Panc1 (cell line): ENCODE results near the gene JAG1. TPM values are rescaled to one million over a fixed set of nuclear protein-coding genes. Genes with fewer than 3 reads are reported as not detected.

Source experiments
- ATAC-seq: fragments of 200-7000 bp; cut with Tn5 transposase; 2 replicates; pipeline ENCODE4 v1.9.1; 2020; ENCODE audit warnings: mild to moderate bottlenecking, moderate library complexity
- BruUV-seq: library from RNA; stranded (reverse); fragments of 400-500 nt; replicated peaks from 2 replicates; lab custom pipeline; 2021; lab: Mats Ljungman, UMichigan
- CTCF ChIA-PET: fragments of 300-600 bp; sonication (Branson Sonifier 250); formaldehyde crosslinking; loops from one replicate; lab custom pipeline; 2022; ENCODE audit warnings: antibody characterized with exemption; lab: Charles Lee
- POLR2A ChIA-PET: fragments of 300-600 bp; sonication (Branson Sonifier 250); formaldehyde crosslinking; loops from one replicate; lab custom pipeline; 2022; ENCODE audit warnings: antibody characterized with exemption; lab: Charles Lee
- DNase-seq: peaks from one replicate; pipeline ENCODE4 v3.0.0-alpha.2; 2010; ENCODE audit warnings: low read depth, low spot score
- H3K27ac ChIP-seq: 2 replicates; pipeline ENCODE4 v1.5.1; 2011; ENCODE audit warnings: mild to moderate bottlenecking, low read length, inconsistent platforms
- H3K27me3 ChIP-seq: fragments of 200-500 bp; sonication (Bioruptor generic); 2 replicates; pipeline ENCODE4 v1.6.0; 2014; ENCODE audit warnings: low read length, inconsistent platforms; ENCODE audit not compliant: control insufficient read depth, insufficient read depth
- H3K36me3 ChIP-seq: fragments of 200-500 bp; sonication (Bioruptor generic); 2 replicates; pipeline ENCODE4 v1.5.1; 2014; ENCODE audit warnings: inconsistent platforms, mild to moderate bottlenecking, low read length, moderate library complexity; ENCODE audit not compliant: control insufficient read depth, insufficient read depth
- H3K4me1 ChIP-seq: 2 replicates; pipeline ENCODE4 v1.5.1; 2011; ENCODE audit warnings: inconsistent platforms, mild to moderate bottlenecking, low read length, moderate library complexity; ENCODE audit not compliant: control insufficient read depth, insufficient read depth
- H3K4me3 ChIP-seq, 2 experiments: 2 replicates each; pipeline ENCODE4 v1.5.1; 2011 to 2012; ENCODE audit warnings: low read depth in 2 of 2, low read length in 2 of 2, mild to moderate bottlenecking in 2 of 2, inconsistent platforms in 1 of 2, moderate library complexity in 1 of 2
- H3K9me3 ChIP-seq: fragments of 200-500 bp; sonication (Bioruptor generic); 2 replicates; pipeline ENCODE4 v1.5.1; 2014; ENCODE audit warnings: low read depth, mild to moderate bottlenecking, inconsistent platforms, low read length, moderate library complexity; ENCODE audit not compliant: control insufficient read depth, insufficient read depth
- POLR2AphosphoS5 ChIP-seq: IDR thresholded peaks from 2 replicates; pipeline ENCODE4 v1.6.1; 2012; ENCODE audit warnings: mild to moderate bottlenecking, low read depth, low read length, moderate library complexity
- SIN3A ChIP-seq: IDR thresholded peaks from 2 replicates; pipeline ENCODE4 v1.6.1; 2012; ENCODE audit warnings: low read depth, mild to moderate bottlenecking, low read length, moderate library complexity, borderline replicate concordance; ENCODE audit not compliant: insufficient read depth
- TCF7L2 ChIP-seq: IDR thresholded peaks from 2 replicates; pipeline ENCODE4 v1.6.1; 2011; ENCODE audit warnings: mild to moderate bottlenecking, low read depth, low read length, inconsistent platforms
- in situ Hi-C: cut with HindIII; loops from 2 replicates; pipeline ENCODE4 v1.10.0; 2016; ENCODE audit warnings: low sequenced_read_pairs, low pct_unique_long_range_greater_than_20kb
- intact Hi-C: fragments of 100-400 bp; cut with micrococcal nuclease; formaldehyde crosslinking; loops from one replicate; pipeline ENCODE4 v1.10.0; 2022; ENCODE audit not compliant: unreplicated experiment
- total RNA-seq: library from RNA; stranded (reverse); gene quantifications from one replicate; pipeline ENCODE4 v1.2.1, GENCODE V29; 2021; ENCODE audit not compliant: unreplicated experiment
- TF ChIP-seq, protein P1 (sequence below): fragments of 450-650 bp; IDR thresholded peaks from 2 replicates; pipeline ENCODE4 v1.5.1; 2017; ENCODE audit warnings: mild to moderate bottlenecking
- TF ChIP-seq, protein P2 (sequence below), 2 experiments: IDR thresholded peaks; 2 replicates each; pipeline ENCODE4 v1.6.1; 2011 to 2012; ENCODE audit warnings: low read depth in 2 of 2, control low read depth in 1 of 2, low read length in 1 of 2, mild to moderate bottlenecking in 1 of 2, moderate library complexity in 1 of 2; ENCODE audit not compliant: insufficient read depth in 1 of 2

The JAG1 gene
- total RNA-seq, 1 experiment from 2014 or later, result 21.2 TPM

DNA sequence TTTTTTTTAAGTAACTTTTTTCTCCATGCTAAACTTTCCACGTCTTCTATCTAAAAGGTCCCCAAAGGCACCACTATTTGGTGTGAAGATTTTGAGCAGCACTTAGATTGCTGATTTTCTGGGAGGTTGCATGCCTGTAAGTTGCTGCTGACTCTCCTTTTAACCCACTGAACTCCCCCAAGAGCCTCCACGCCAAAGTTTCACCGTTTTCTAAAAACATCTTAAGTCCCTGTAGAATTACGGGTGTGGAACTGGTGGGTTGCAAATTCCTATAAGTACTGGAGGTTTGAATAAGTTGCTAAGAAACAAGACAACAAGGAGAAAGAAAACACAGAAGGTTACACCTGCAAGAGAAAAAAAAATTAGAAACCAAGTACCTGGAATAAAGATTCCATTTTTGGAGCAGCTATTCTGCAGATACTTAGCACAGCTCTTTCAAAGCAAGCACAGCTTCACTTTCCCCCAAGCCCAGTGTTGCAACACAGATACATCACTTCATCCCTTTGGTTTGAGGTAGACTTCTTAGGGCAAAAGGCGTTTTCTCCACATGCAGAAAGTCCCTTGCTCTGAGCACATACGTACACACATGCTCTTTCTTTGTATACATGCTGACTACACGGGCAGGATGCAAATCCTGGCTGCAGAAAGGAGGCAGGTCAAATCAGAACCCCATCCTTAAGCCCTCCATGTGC lies 5.0 kb downstream of the JAG1 start:
- Histone ChIP-seq H3K27ac (no peak overlapping the region), H3K27me3 (no peaks in the 10 kb centered on the region), H3K36me3 (peaks cover 4% of the 10 kb centered on the region; the same call in 1 of the 2 replicates), H3K9me3 (no peaks in the 10 kb centered on the region), H3K4me1 (peaks cover 31% of the 10 kb centered on the region), H3K4me3 (no peak overlapping the region)
- TF ChIP-seq TCF7L2 (no peak), SIN3A (no peak), POLR2AphosphoS5 (no peak)
- TF ChIP-seq, protein P1, sequence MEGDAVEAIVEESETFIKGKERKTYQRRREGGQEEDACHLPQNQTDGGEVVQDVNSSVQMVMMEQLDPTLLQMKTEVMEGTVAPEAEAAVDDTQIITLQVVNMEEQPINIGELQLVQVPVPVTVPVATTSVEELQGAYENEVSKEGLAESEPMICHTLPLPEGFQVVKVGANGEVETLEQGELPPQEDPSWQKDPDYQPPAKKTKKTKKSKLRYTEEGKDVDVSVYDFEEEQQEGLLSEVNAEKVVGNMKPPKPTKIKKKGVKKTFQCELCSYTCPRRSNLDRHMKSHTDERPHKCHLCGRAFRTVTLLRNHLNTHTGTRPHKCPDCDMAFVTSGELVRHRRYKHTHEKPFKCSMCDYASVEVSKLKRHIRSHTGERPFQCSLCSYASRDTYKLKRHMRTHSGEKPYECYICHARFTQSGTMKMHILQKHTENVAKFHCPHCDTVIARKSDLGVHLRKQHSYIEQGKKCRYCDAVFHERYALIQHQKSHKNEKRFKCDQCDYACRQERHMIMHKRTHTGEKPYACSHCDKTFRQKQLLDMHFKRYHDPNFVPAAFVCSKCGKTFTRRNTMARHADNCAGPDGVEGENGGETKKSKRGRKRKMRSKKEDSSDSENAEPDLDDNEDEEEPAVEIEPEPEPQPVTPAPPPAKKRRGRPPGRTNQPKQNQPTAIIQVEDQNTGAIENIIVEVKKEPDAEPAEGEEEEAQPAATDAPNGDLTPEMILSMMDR, result no peak
- TF ChIP-seq, protein P2, sequence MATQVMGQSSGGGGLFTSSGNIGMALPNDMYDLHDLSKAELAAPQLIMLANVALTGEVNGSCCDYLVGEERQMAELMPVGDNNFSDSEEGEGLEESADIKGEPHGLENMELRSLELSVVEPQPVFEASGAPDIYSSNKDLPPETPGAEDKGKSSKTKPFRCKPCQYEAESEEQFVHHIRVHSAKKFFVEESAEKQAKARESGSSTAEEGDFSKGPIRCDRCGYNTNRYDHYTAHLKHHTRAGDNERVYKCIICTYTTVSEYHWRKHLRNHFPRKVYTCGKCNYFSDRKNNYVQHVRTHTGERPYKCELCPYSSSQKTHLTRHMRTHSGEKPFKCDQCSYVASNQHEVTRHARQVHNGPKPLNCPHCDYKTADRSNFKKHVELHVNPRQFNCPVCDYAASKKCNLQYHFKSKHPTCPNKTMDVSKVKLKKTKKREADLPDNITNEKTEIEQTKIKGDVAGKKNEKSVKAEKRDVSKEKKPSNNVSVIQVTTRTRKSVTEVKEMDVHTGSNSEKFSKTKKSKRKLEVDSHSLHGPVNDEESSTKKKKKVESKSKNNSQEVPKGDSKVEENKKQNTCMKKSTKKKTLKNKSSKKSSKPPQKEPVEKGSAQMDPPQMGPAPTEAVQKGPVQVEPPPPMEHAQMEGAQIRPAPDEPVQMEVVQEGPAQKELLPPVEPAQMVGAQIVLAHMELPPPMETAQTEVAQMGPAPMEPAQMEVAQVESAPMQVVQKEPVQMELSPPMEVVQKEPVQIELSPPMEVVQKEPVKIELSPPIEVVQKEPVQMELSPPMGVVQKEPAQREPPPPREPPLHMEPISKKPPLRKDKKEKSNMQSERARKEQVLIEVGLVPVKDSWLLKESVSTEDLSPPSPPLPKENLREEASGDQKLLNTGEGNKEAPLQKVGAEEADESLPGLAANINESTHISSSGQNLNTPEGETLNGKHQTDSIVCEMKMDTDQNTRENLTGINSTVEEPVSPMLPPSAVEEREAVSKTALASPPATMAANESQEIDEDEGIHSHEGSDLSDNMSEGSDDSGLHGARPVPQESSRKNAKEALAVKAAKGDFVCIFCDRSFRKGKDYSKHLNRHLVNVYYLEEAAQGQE (IDR thresholded peaks at IDR 0.05; ENCODE audit: insufficient read depth in 1 of 2, low read depth in 2 of 2, low read length in 1 of 2), result no peak
- BruUV-seq, result TSS peak; percentile 9
- ChIA-PET POLR2A (no interaction called here), CTCF (no interaction called here)
- DNase-seq (no peak), ATAC-seq (no peak)
- in situ Hi-C loops, result no loop called here
- intact Hi-C loops, result no loop called here

- Histone ChIP-seq H3K4me3 (no peak overlapping the region), H3K27me3 (no peaks in the 10 kb centered on the region), H3K36me3 (peaks cover 4% of the 10 kb centered on the region; the same call in 1 of the 2 replicates), H3K9me3 (no peaks in the 10 kb centered on the region), H3K27ac (no peak overlapping the region), H3K4me1 (peaks cover 31% of the 10 kb centered on the region)
- DNase-seq (no peak), ATAC-seq (no peak)
- in situ Hi-C loops (no loop called here), intact Hi-C loops (no loop called here)
- BruUV-seq, result no TSS peak
- TF ChIP-seq, protein P2 (IDR thresholded peaks at IDR 0.05; ENCODE audit: insufficient read depth in 1 of 2, low read depth in 2 of 2, low read length in 1 of 2), result no peak
- TF ChIP-seq, protein P1, result no peak
- TF ChIP-seq SIN3A (no peak), TCF7L2 (no peak), POLR2AphosphoS5 (no peak)
- CTCF ChIA-PET, result no interaction called here
- POLR2A ChIA-PET, result no interaction called here
Observed at GRCh38 chr20:10667560-10668167, 6.1 kb downstream of the JAG1 start.
